MM.1S (cell line): ENCODE measurements around the gene FYN.

Experiments
- CTCF ChIP-seq: fragments of 300-600 bp; sonication (generic); IDR thresholded peaks from 2 replicates; pipeline ENCODE4 v1.5.1; 2016; ENCODE audit warnings: antibody characterized with exemption, low read length, mixed read lengths
- EZH2 ChIP-seq: fragments of 300-600 bp; sonication (generic); optimal IDR thresholded peaks from 2 replicates; pipeline ENCODE3; 2017; ENCODE audit warnings: low read depth, mild to moderate bottlenecking, antibody characterized with exemption, low read length, mixed read lengths
- EZH2phosphoT487 ChIP-seq: fragments of 300-600 bp; sonication (generic); IDR thresholded peaks from 2 replicates; pipeline ENCODE4 v1.6.1; 2018; ENCODE audit warnings: antibody characterized with exemption, low read length

GRCh38 chr6:111775145-111775922 lies 97.9 kb downstream of the FYN start:
- TF ChIP-seq CTCF (no peak), EZH2 (no peak), EZH2phosphoT487 (no peak)
